ENCODE data around the gene SREBF2.

DNA sequence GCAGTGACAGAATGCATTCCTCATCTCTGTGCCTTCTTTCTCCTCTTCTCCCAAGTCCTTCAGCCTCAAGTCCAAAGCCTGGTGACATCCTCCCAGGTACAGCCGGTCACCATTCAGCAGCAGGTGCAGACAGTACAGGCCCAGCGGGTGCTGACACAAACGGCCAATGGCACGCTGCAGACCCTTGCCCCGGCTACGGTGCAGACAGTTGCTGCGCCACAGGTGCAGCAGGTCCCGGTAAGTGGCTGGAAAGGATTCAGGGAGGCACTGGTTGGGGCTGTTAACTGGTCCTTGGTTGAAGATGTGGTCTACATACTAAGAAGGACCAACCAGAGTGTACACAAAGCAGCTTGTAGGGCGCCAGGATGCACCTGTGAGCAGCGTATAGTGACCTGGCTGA is 35.7 kb downstream of the SREBF2 start:
- TF ChIP-seq EZH2 (IDR thresholded peaks at IDR 0.05; ENCODE audit: borderline replicate concordance, low read depth, low read length, severe bottlenecking) (no peak), POLR2A (IDR thresholded peaks at IDR 0.05; ENCODE audit: low read depth, low read length) (no peak), JUN (IDR thresholded peaks at IDR 0.05; ENCODE audit: borderline replicate concordance, insufficient read depth, insufficient read length, low read depth) (no peak)
- TF ChIP-seq, protein P1, sequence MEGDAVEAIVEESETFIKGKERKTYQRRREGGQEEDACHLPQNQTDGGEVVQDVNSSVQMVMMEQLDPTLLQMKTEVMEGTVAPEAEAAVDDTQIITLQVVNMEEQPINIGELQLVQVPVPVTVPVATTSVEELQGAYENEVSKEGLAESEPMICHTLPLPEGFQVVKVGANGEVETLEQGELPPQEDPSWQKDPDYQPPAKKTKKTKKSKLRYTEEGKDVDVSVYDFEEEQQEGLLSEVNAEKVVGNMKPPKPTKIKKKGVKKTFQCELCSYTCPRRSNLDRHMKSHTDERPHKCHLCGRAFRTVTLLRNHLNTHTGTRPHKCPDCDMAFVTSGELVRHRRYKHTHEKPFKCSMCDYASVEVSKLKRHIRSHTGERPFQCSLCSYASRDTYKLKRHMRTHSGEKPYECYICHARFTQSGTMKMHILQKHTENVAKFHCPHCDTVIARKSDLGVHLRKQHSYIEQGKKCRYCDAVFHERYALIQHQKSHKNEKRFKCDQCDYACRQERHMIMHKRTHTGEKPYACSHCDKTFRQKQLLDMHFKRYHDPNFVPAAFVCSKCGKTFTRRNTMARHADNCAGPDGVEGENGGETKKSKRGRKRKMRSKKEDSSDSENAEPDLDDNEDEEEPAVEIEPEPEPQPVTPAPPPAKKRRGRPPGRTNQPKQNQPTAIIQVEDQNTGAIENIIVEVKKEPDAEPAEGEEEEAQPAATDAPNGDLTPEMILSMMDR (IDR thresholded peaks at IDR 0.05; ENCODE audit: extremely low read depth in 1 of 2, insufficient read depth in 1 of 2, low read depth in 1 of 2, low read length in 2 of 2): no peak
- TF ChIP-seq, protein P2, sequence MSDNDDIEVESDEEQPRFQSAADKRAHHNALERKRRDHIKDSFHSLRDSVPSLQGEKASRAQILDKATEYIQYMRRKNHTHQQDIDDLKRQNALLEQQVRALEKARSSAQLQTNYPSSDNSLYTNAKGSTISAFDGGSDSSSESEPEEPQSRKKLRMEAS (IDR thresholded peaks at IDR 0.05; ENCODE audit: insufficient read depth, insufficient read length): no peak

All from endothelial cell of umbilical vein (primary cell).